HG03135 (cell line): ENCODE data around the gene SPG7.

Source experiments
- ATAC-seq: cut with Tn5 transposase; IDR thresholded peaks from one replicate; pipeline ENCODE4 v1.9.1; 2021; ENCODE audit warnings: mild to moderate bottlenecking, moderate library complexity; ENCODE audit not compliant: unreplicated experiment

SPG7 gene

GRCh38 chr16:89545044-89545830 is 37.0 kb downstream of the SPG7 start:
- no peak for ATAC-seq

GRCh38 chr16:89545831-89546574 is 37.8 kb downstream of the SPG7 start:
- ATAC-seq: no peak

- no peak for ATAC-seq
Observed at GRCh38 chr16:89546781-89547180, 38.6 kb downstream of the SPG7 start.

- no peak for ATAC-seq
Observed at GRCh38 chr16:89547291-89547690, 39.1 kb downstream of the SPG7 start.

GRCh38 chr16:89547860-89548259 is 39.7 kb downstream of the SPG7 start:
- ATAC-seq: no peak

- ATAC-seq: no peak
Observed at GRCh38 chr16:89548344-89549006, 40.3 kb downstream of the SPG7 start.

GRCh38 chr16:89549007-89549700 is 41.0 kb downstream of the SPG7 start:
- no peak for ATAC-seq

GRCh38 chr16:89550421-89551007 is 42.3 kb downstream of the SPG7 start:
- ATAC-seq: no peak

- no peak for ATAC-seq
Observed at GRCh38 chr16:89552329-89552728, 44.1 kb downstream of the SPG7 start.

GRCh38 chr16:89552913-89553312 is 44.7 kb downstream of the SPG7 start:
- no peak for ATAC-seq

- ATAC-seq: no peak
Observed at GRCh38 chr16:89553733-89554132, 45.5 kb downstream of the SPG7 start.

- no peak for ATAC-seq
Observed at GRCh38 chr16:89554343-89554742, 46.1 kb downstream of the SPG7 start.

GRCh38 chr16:89555265-89555664 is 47.1 kb downstream of the SPG7 start:
- ATAC-seq: no peak

GRCh38 chr16:89555780-89556179 is 47.6 kb downstream of the SPG7 start:
- ATAC-seq: no peak

GRCh38 chr16:89556750-89557689 is 48.8 kb downstream of the SPG7 start:
- ATAC-seq: no peak

- no peak for ATAC-seq
Observed at GRCh38 chr16:89557690-89558490, 49.7 kb downstream of the SPG7 start.

GRCh38 chr16:89560378-89561141 is 52.4 kb downstream of the SPG7 start, which contains the start of gene RPL13:
RPL13 (plus strand) TSS chr16:89560682; CDS start chr16:89560960, 278 bp downstream.
- peak; percentile 92 for ATAC-seq
